Measurements from ENCODE around the gene RNASE8. TPM values are rescaled to one million over a fixed set of nuclear protein-coding genes. Genes with fewer than 3 reads are reported as not detected.

Gene RNASE8
- not detected in 5 replicates for total RNA-seq (2022; extraction: Qiagen RNA extraction; ENCODE audit: low read depth)

DNA sequence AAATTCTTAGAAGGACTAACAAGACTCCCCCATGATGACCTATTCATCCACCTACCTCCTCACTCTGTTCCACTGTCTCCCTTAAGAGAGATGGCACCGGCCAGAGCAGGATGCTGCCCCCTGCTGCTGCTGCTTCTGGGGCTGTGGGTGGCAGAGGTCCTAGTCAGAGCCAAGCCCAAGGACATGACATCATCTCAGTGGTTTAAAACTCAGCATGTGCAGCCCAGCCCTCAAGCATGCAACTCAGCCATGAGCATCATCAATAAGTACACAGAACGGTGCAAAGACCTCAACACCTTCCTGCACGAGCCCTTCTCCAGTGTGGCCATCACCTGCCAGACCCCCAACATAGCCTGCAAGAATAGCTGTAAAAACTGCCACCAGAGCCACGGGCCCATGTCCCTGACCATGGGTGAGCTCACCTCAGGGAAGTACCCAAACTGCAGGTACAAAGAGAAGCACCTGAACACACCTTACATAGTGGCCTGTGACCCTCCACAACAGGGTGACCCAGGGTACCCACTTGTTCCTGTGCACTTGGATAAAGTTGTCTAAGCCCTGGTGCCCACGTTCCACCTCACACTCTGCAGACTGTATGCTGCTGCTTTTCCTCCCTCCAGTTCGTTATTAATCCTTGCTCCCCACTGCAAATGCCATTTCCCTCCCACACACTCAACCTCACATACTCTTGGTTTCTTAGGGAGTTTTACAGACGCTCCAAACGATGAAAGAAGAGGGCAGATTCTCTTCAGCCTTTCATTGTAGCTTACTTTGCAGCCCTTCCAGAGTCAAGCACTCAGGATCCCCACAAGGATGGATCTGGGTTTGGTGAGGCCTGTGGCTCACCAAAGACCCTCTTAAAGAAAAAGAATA, at the start of gene RNASE8:
Gene RNASE8 (plus strand): TSS at position 20 of the 873 bp plus-strand sequence. CDS start 71 bp downstream, at position 91.

DNA sequence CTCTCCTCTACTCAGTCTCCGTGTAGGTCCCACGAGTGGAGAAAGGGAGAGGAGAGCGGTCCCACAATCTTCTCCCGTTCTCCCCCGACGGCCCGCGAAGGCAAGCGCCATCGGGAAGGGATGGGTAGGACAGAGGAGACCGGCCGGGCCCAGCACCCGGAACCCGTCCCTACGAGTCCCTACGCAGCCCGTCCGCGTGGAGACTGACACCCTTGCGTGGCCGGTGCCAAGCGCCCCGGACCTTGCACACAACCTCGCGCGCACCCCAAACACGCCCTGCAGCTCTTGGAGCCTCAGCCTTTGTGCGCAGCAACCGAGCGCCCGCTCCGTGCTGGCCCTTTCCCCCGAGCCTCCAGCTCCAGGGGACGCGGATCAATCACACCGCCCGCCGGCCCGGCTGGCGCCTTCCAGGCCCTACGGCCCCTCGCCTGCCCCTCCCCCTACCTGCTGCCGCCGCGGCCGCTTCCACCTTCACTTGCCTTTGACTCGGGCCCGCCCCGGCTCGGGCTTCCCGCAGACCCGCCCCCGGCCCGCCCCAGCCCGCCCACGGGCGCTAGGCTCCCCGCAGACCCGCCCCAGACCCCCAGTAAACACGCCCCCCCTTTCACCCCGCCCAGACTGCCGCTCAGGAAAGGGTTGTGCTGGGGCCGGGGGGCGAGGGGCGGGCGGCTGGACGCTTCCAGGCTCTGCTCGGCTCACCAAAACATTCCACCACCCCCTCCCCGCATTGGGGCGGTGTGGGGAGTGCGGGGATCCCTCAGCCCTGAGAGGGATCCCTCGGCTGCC, 32.8 kb upstream of the RNASE8 start, which contains the start of gene NDRG2:
Gene NDRG2 (minus strand): TSS at position 477 of the 786 bp plus-strand sequence. CDS start 1,746 bp downstream, outside the sequence.

DNA sequence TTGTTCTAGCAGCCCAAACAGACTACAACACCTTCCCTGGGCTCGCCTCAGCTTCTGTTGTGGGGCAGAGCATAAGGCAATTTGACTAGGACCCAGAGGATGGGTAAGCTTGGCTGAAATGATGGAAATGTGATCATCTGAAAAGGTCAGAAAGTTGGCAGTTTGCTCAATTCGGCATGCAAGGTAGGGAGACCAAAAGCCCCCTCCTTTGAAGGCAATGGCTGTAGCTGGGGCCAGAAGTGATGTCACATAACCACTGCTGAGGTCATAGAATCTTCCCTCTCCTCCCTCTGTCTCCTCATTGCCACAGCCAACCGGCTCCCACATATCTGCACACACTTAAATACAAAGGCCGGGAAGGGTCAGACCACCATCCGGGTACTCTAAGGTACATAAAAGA, 27.7 kb upstream of the RNASE8 start, which contains the start of gene TPPP2:
Gene TPPP2 (plus strand): TSS at position 301 of the 400 bp plus-strand sequence. CDS start 365 bp downstream, outside the sequence.

DNA sequence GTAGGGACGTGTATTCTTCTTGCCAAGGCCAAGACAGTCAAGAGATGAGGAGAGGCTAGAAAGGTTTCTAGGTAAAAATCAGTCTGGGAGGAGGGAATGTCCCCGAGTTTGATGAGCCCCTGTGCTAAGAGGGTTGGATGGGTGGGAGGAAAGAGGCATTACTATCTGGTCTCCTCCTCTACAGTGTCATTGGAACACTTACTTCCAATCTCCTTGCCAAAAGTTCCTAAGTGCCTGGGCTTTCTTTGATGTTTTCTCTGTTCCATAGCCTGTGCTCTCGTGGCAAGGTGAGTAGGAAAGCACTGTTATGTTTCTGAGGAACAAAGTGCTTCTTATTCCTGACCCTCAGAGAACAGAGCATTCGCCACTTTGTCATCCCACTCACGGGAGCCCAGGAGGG, 22.9 kb upstream of the RNASE8 start, which contains the start of gene RNASE13:
Gene RNASE13 (minus strand): TSS at position 101 of the 400 bp plus-strand sequence. CDS start 519 bp downstream, outside the sequence.

DNA sequence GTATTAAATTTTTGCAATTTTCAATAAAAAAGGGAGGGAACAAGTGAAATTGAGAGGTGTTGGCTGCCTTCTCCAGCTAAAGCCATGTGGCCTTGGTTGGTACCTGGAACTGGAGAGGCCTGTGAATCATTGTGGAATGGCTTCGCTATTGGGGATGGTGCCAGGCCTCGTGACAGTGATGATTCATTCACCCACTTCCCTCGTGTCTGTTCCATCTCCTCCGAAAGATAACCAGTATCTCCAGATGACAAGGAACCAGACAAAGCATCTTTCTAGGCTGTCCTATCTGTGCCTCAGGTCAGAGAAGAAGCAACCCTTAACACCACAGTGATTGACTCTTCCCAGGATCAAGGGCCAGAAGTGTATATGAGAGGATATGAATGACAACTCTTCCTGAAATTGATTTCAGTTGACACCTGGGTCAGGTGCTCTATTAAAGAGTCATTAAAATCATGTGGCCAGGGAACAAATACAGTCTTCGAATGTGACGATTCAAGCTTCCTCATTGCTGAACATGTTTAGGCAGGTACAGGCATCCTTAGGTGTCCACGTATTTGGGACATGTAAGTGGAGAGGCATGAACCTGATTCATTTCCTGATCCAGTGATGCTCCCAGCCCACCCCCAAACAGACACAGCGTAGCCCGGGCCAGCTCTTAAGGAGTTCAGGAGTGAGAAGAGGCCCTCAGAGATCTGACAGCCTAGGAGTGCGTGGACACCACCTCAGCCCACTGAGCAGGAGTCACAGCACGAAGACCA, 15.8 kb upstream of the RNASE8 start, which contains the start of gene RNASE7:
Gene RNASE7 (plus strand): TSS at position 687 of the 758 bp plus-strand sequence. CDS start 631 bp downstream, outside the sequence.

DNA sequence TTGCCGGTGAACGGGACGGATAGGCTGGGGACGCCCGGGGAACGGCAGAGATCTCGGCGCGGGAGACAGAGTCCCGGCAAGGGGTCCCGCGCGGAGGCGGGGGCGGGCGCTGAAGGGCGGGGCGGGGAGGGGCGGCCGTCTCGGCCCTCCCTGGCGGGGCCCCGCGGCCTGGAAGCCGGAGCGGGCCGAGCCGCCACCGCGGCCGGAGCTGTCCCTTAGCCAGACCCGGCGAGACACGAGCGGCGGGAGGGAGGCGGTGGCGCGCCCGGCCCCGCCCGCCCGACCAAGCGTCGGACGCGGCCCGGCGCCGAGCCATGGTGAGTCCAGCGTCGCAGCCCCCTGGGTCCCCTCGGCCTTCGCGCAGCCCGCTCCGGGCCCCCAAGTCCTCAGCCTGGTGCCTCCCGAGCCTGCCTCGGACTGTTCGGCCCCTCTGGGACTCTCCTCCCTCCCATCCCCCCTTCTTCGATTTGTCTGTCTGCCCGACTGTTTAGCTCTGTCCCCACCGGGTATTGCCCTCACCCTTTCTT, 12.5 kb downstream of the RNASE8 start, which contains the start of gene ARHGEF40:
Gene ARHGEF40 (plus strand): TSS at position 222 of the 527 bp plus-strand sequence. CDS start 93 bp downstream, at position 315.

DNA sequence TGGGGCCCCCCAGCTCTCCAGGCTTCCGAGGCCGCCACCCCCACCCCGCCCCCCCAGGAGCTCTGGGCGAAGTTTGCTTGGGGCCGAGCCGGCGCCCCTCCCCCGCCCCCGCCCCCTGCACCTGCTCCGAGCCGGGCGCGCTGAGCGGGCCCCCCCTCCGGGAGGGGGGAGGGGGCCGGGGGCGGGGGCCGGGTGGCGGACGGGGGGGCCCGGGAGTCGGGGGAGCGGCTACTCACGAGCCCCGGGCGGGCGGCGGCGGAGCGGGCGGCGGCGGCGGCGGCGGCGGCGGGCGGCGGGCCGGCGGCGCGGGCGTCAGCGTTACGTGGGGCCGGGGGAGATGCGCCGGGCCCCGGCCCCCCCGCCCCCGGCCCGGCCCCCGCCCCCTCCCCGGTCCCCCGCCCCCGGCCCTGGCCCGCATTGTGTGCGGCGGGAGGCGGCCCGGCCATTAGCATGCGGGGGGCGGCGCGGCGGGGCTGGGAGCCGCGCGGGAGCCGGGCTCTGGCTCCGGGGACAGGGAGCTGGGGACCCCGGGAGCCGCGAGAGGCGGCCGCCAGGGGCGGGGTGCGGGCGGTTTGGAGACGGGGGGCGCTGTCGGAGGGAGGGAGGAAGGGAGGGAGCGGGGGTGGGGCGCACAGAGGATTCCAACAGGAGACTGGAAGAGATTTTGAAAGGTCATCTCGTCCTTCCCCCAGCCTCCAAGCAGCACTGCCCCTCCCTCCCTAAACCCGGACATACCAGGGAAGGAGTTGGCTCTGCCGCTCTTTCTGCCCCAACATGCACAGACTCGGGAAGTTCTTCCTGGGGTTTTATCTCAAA, 40.7 kb downstream of the RNASE8 start, which contains the start of gene ZNF219:
Gene ZNF219 (minus strand): TSS at position 580 of the 816 bp plus-strand sequence. CDS start 5,064 bp downstream, outside the sequence.

GRCh38 chr14:21100931-21101330, 43.3 kb downstream of the RNASE8 start, which contains the start of gene TMEM253:
TSS of gene TMEM253 (plus strand) at chr14:21101066. CDS start at chr14:21101344, 278 bp downstream.

Other genes starting within 250 kb of the RNASE8 start
- not detected in 5 replicates for gene RNASE3, start 166.4 kb upstream of the RNASE8 start, total RNA-seq (2022; extraction: Qiagen RNA extraction; ENCODE audit: low read depth)
- gene RNASE2, start 102.3 kb upstream of the RNASE8 start, total RNA-seq (2022; extraction: Qiagen RNA extraction; ENCODE audit: low read depth), result not detected in 5 replicates
- gene METTL17, start 67.8 kb upstream of the RNASE8 start, total RNA-seq (2022; extraction: Qiagen RNA extraction; ENCODE audit: low read depth), result 70.7 to 74.7 TPM (median 73.0 TPM) in 5 replicates
- not detected in 5 replicates for gene SLC39A2, start 58.5 kb upstream of the RNASE8 start, total RNA-seq (2022; extraction: Qiagen RNA extraction; ENCODE audit: low read depth)
- 3.0 to 4.4 TPM (median 3.2 TPM) in 5 replicates for gene NDRG2, start 32.8 kb upstream of the RNASE8 start, total RNA-seq (2022; extraction: Qiagen RNA extraction; ENCODE audit: low read depth)
- not detected in 5 replicates for gene TPPP2, start 27.6 kb upstream of the RNASE8 start, total RNA-seq (2022; extraction: Qiagen RNA extraction; ENCODE audit: low read depth)
- gene RNASE13, start 23.0 kb upstream of the RNASE8 start, total RNA-seq (2022; extraction: Qiagen RNA extraction; ENCODE audit: low read depth), result not detected in 5 replicates
- not detected in 5 replicates for gene RNASE7, start 15.5 kb upstream of the RNASE8 start, total RNA-seq (2022; extraction: Qiagen RNA extraction; ENCODE audit: low read depth)
- gene ARHGEF40, start 12.5 kb downstream of the RNASE8 start, total RNA-seq (2022; extraction: Qiagen RNA extraction; ENCODE audit: low read depth), result 8.7 to 14.2 TPM (median 11.2 TPM) in 5 replicates
- 17.5 to 33.5 TPM (median 29.2 TPM) in 5 replicates for gene ZNF219, start 40.8 kb downstream of the RNASE8 start, total RNA-seq (2022; extraction: Qiagen RNA extraction; ENCODE audit: low read depth)
- 0.53 to 1.3 TPM (median 0.85 TPM) in 5 replicates for gene TMEM253, start 43.2 kb downstream of the RNASE8 start, total RNA-seq (2022; extraction: Qiagen RNA extraction; ENCODE audit: low read depth)
- gene OR5AU1, start 98.2 kb downstream of the RNASE8 start, total RNA-seq (2022; extraction: Qiagen RNA extraction; ENCODE audit: low read depth), result not detected in 5 replicates
- gene HNRNPC, start 211.6 kb downstream of the RNASE8 start, total RNA-seq (2022; extraction: Qiagen RNA extraction; ENCODE audit: low read depth), result 761 to 1,051 TPM (median 847 TPM) in 5 replicates
- gene RPGRIP1, start 222.3 kb downstream of the RNASE8 start, total RNA-seq (2022; extraction: Qiagen RNA extraction; ENCODE audit: low read depth), result 0.07 to 0.71 TPM (median 0.23 TPM) in 5 replicates